Activated CD4-positive, alpha-beta T cell treated with anti-CD3 and anti-CD28 coated beads for 48 hours (primary cell): ENCODE data around the gene INPP4A.

Source experiments
- DNase-seq: peaks from one replicate; pipeline ENCODE4 v3.0.0-alpha.2; 2020

INPP4A gene

GRCh38 chr2:98515250-98515991, 70.8 kb downstream of the INPP4A start:
- DNase-seq: peak; percentile 18

GRCh38 chr2:98516571-98516970, 71.9 kb downstream of the INPP4A start:
- DNase-seq: no peak

- DNase-seq: no peak
Measured at GRCh38 chr2:98517636-98518035, 73.0 kb downstream of the INPP4A start.

- DNase-seq: peak; percentile 58
Measured at GRCh38 chr2:98518101-98518500, 73.4 kb downstream of the INPP4A start.

GRCh38 chr2:98519156-98519555, 74.5 kb downstream of the INPP4A start:
- no peak for DNase-seq

- no peak for DNase-seq
Measured at GRCh38 chr2:98519851-98520250, 75.2 kb downstream of the INPP4A start.

- DNase-seq: no peak
Measured at GRCh38 chr2:98520806-98521205, 76.1 kb downstream of the INPP4A start.

GRCh38 chr2:98521266-98521665, 76.6 kb downstream of the INPP4A start:
- DNase-seq: no peak

GRCh38 chr2:98522854-98523253, 78.2 kb downstream of the INPP4A start:
- no peak for DNase-seq

GRCh38 chr2:98524168-98524567, 79.5 kb downstream of the INPP4A start:
- no peak for DNase-seq

GRCh38 chr2:98528349-98528748, 83.7 kb downstream of the INPP4A start:
- DNase-seq: no peak

GRCh38 chr2:98530114-98530513, 85.5 kb downstream of the INPP4A start:
- DNase-seq: no peak

- DNase-seq: no peak
Measured at GRCh38 chr2:98532756-98533155, 88.1 kb downstream of the INPP4A start.

- DNase-seq: no peak
Measured at GRCh38 chr2:98533547-98533946, 88.9 kb downstream of the INPP4A start.

GRCh38 chr2:98534761-98535160, 90.1 kb downstream of the INPP4A start:
- no peak for DNase-seq

GRCh38 chr2:98535971-98536677, 91.5 kb downstream of the INPP4A start:
- DNase-seq: no peak

GRCh38 chr2:98537390-98538126, 92.9 kb downstream of the INPP4A start:
- DNase-seq: no peak

GRCh38 chr2:98538280-98539041, 93.8 kb downstream of the INPP4A start:
- DNase-seq: no peak

GRCh38 chr2:98539056-98539735, 94.5 kb downstream of the INPP4A start:
- no peak for DNase-seq

- DNase-seq: no peak
Measured at GRCh38 chr2:98540536-98540935, 95.9 kb downstream of the INPP4A start.

- DNase-seq: no peak
Measured at GRCh38 chr2:98541489-98541888, 96.8 kb downstream of the INPP4A start.

GRCh38 chr2:98541906-98542305, 97.2 kb downstream of the INPP4A start:
- no peak for DNase-seq
